Right lobe of liver (tissue), 6 donors: Measurements from ENCODE around the gene GLB1L2. TPM values are rescaled to one million over a fixed set of nuclear protein-coding genes. Genes with fewer than 3 reads are reported as not detected.
A peak's percentile ranks its signal among the peaks of the same experiment; 100 is the strongest.

Source experiments
- ATAC-seq, 4 donors: fragments of 200-7000 bp; cut with Tn5 transposase; one replicate each; pipeline ENCODE4 v1.9.1; 2020; ENCODE audit warnings: mild to moderate bottlenecking in 4 of 4, moderate library complexity in 4 of 4
- DNase-seq, 3 donors: peaks; one replicate each; pipeline ENCODE4 v3.0.0-alpha.2; 2020
- H3K27ac ChIP-seq, 3 donors: fragments of 200-600 bp; one replicate each; pipeline ENCODE4 v1.8.0; 2022
- H3K27me3 ChIP-seq, 2 donors: fragments of 200-600 bp; one replicate each; pipeline ENCODE4 v1.8.0; 2022
- H3K36me3 ChIP-seq, 4 donors: fragments of 200-600 bp; sonication (generic) in 1 of 4; one replicate each; pipeline versions ENCODE4 v1.5.1 to v1.8.0; 2017 to 2022; ENCODE audit warnings: control low read depth in 1 of 4
- H3K4me1 ChIP-seq, 4 donors: fragments of 200-600 bp; sonication (generic) in 1 of 4; one replicate each; pipeline versions ENCODE4 v1.5.1 to v1.8.0; 2017 to 2022; ENCODE audit warnings: control low read depth in 1 of 4
- H3K4me3 ChIP-seq, 3 donors: fragments of 200-600 bp; one replicate each; pipeline ENCODE4 v1.8.0; 2022
- H3K9me3 ChIP-seq, 4 donors: fragments of 200-600 bp; sonication (generic) in 1 of 4; one replicate each; pipeline versions ENCODE4 v1.5.1 to v1.8.0; 2017 to 2022; ENCODE audit warnings: control low read depth in 1 of 4
- POLR2A ChIP-seq: fragments of 450-650 bp; IDR thresholded peaks from one replicate; pipeline ENCODE4 v1.6.1; 2017; ENCODE audit warnings: antibody characterized with exemption, mild to moderate bottlenecking
- WGBS: methylation state at CpG from one replicate; pipeline ENCODE4 v1.1.6; 2018; ENCODE audit warnings: low coverage, low lambda C conversion rate; ENCODE audit not compliant: insufficient coverage; ENCODE audit errors: missing lambda C conversion rate; 5-methylcytosine and 5-hydroxymethylcytosine counted together
- intact Hi-C, 2 donors: fragments of 100-400 bp; cut with DNase I; formaldehyde crosslinking; loops; one replicate each; pipeline versions ENCODE4 v1.11.2 to v1.14.1; 2022
- total RNA-seq, 6 experiments: library from RNA; depleted of rRNA in 2 of 6; stranded (reverse); fragments of >200 nt in 2 of 6; fragmentation: NEBNext Ultra II Directional in 3 of 6; extraction: Animal tissue kit (Norgen Biotek cat#: 25700) in 3 of 6; gene quantifications; one replicate each; pipeline versions ENCODE4 v1.1.0 to v1.2.4, GENCODE V29; 2016 to 2023
- TF ChIP-seq, protein P1 (sequence below), 4 donors: fragments of 200-600 bp in 3 of 4; fragments of 450-650 bp in 1 of 4; IDR thresholded peaks; one replicate each; pipeline versions ENCODE4 v1.5.1 to v1.8.0; 2016 to 2022; ENCODE audit warnings: antibody characterized with exemption in 4 of 4, mild to moderate bottlenecking in 2 of 4
- donor health status: DM: no; HTN: yes; CAD: no.
- donor health status: DM: no; HTN: no; CAD: no.
- donor health status: DM: no; HTN: no; CAD: no.
- donor health status: DM: no; HTN: yes; CAD: no.
- donor health status: DM: no; HTN: yes; CAD: no.

The GLB1L2 gene
- total RNA-seq, 6 experiments from 2014 or later, result 0.12 to 0.68 (median 0.55) TPM

DNA sequence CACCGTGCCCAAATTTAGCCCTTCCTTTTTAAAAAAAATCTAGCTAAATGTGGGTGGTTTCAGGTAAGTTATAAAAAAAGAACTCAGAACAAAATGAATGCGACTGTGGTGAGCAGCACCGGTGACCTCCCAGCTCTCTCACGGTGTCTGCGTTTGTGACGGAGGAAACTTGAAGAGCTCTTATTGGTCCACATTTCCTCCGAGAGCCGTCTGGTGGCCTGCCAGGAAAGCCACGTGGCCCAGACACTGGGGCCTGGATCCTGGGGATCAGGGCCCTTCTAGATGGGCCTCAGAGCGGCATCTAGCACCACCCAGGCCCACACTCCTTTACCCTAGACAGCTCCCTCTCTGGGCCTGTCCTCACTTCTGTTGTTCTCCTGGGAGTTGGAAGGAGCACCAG lies 40.7 kb downstream of the GLB1L2 start:
- Histone ChIP-seq H3K4me1 (no peaks in the 10 kb centered on the region), H3K27ac (no peak overlapping the region), H3K36me3 (no peaks in the 10 kb centered on the region), H3K4me3 (no peak overlapping the region), H3K9me3 (no peaks in the 10 kb centered on the region), H3K27me3 (no peaks in the 10 kb centered on the region)
- intact Hi-C loops, result no loop called here
- ATAC-seq (no peak), DNase-seq (no peak)
- TF ChIP-seq, protein P1, sequence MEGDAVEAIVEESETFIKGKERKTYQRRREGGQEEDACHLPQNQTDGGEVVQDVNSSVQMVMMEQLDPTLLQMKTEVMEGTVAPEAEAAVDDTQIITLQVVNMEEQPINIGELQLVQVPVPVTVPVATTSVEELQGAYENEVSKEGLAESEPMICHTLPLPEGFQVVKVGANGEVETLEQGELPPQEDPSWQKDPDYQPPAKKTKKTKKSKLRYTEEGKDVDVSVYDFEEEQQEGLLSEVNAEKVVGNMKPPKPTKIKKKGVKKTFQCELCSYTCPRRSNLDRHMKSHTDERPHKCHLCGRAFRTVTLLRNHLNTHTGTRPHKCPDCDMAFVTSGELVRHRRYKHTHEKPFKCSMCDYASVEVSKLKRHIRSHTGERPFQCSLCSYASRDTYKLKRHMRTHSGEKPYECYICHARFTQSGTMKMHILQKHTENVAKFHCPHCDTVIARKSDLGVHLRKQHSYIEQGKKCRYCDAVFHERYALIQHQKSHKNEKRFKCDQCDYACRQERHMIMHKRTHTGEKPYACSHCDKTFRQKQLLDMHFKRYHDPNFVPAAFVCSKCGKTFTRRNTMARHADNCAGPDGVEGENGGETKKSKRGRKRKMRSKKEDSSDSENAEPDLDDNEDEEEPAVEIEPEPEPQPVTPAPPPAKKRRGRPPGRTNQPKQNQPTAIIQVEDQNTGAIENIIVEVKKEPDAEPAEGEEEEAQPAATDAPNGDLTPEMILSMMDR (IDR thresholded peaks at IDR 0.05), result no peak
- no peak for TF ChIP-seq POLR2A
- 96% methylated on average over 7 of the region's 10 CpGs for WGBS

DNA sequence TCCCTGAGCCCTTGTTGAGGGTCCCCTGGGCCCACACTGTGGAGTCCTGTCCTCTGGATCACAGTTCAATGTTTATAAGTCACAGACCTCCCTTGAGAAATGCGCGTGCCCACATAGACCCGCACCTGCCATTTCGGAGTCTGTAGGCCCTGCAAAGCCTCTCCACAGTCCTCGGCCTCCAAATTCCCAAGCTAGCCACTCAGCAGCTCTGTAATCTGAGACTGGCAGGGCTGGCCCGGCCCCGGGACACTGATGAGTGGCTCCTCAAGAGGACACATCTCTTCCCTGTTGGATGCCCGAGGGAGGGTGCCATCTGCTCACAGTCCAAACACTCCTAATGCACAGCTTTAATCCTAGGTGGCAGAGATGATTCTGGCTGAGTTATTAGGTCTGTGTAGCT lies 41.2 kb downstream of the GLB1L2 start:
- Histone ChIP-seq H3K27ac (no peak overlapping the region), H3K4me3 (no peak overlapping the region), H3K36me3 (no peaks in the 10 kb centered on the region), H3K27me3 (no peaks in the 10 kb centered on the region), H3K9me3 (no peaks in the 10 kb centered on the region), H3K4me1 (no peaks in the 10 kb centered on the region)
- intact Hi-C loops, result no loop called here
- ATAC-seq (no peak), DNase-seq (peak in 1 of 3 donors; percentile 27)
- no peak for TF ChIP-seq POLR2A
- TF ChIP-seq, protein P1 (IDR thresholded peaks at IDR 0.05), result no peak
- whole genome bisulfite sequencing, result 80% methylated on average over 1 of the region's 8 CpGs

DNA sequence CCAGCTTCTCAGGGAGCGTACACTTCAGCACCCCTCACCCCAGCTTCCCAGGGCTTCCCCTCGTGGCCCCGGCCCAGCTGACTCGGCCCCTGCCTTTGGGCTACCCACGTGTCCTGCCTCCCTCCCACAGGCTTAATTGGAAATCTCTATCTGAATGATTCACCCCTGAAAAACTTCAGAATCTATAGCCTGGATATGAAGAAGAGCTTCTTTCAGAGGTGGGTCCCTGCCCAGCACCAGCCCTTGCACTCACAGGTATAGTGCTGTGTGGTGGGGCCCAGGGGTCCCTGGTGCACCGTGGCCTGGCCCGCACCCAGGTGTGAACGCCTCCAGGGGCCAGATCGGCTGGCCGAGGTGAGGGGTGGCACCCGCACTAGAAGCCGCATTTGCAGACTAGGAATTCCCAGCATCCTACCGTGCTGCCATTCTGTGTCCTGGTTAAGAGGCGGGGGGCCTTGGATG lies 41.8 kb downstream of the GLB1L2 start:
- intact Hi-C loops, result no loop called here
- H3K4me1 ChIP-seq, result no peaks in the 10 kb centered on the region
- TF ChIP-seq, protein P1 (IDR thresholded peaks at IDR 0.05), result no peak
- no peak for TF ChIP-seq POLR2A
- H3K27ac ChIP-seq, result no peak overlapping the region
- WGBS, result 72% methylated on average over 5 of the region's 14 CpGs
- H3K27me3 ChIP-seq, result no peaks in the 10 kb centered on the region
- DNase-seq (peak in 1 of 3 donors; percentile 27), ATAC-seq (no peak)
- H3K4me3 ChIP-seq, result no peak overlapping the region
- no peaks in the 10 kb centered on the region for H3K36me3 ChIP-seq
- no peaks in the 10 kb centered on the region for H3K9me3 ChIP-seq

DNA sequence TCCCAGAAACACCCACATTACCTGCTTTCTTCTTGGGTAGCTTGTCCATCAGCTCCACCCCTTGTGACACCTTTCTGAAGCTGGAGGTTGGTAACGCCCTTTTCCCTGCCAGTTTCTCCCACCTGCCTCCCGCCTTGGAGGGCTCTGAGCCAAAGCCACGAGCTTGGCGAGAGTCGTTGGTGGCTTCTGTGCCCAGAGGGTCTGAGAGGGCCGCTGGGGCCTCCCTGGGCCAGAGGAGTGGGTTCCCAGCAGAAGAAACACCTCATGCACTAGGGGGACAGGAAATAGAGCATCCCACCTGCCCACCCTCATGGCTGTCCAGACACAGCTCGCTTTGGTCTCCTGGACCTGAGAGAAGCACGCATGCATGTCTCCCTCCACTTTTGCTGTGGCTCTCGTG lies 42.4 kb downstream of the GLB1L2 start:
- intact Hi-C loops, result no loop called here
- Histone ChIP-seq H3K4me3 (no peak overlapping the region), H3K4me1 (no peaks in the 10 kb centered on the region), H3K27ac (no peak overlapping the region), H3K27me3 (no peaks in the 10 kb centered on the region), H3K9me3 (no peaks in the 10 kb centered on the region), H3K36me3 (no peaks in the 10 kb centered on the region)
- DNase-seq, result peak in 1 of 3 donors; percentile 15
- TF ChIP-seq POLR2A, result no peak
- TF ChIP-seq, protein P1 (IDR thresholded peaks at IDR 0.05), result no peak
- WGBS, result 69% methylated on average over 5 of the region's 9 CpGs
- ATAC-seq, result no peak
